Right lobe of liver (tissue), 4 donors: ENCODE results near the gene CHMP1B.

Experiments
- CTCF ChIP-seq, 4 donors: fragments of 200-600 bp in 3 of 4; fragments of 450-650 bp in 1 of 4; IDR thresholded peaks; one replicate each; pipeline versions ENCODE4 v1.5.1 to v1.8.0; 2016 to 2022; ENCODE audit warnings: antibody characterized with exemption in 4 of 4, mild to moderate bottlenecking in 2 of 4
- POLR2A ChIP-seq: fragments of 450-650 bp; IDR thresholded peaks from one replicate; pipeline ENCODE4 v1.6.1; 2017; ENCODE audit warnings: antibody characterized with exemption, mild to moderate bottlenecking
- donor health status: DM: no; HTN: no; CAD: no.
- donor health status: DM: no; HTN: no; CAD: no.
- donor health status: DM: no; HTN: yes; CAD: no.

- TF ChIP-seq CTCF (IDR thresholded peaks at IDR 0.05) (no peak), POLR2A (no peak)
These were observed 46.6 kb downstream of the CHMP1B start for GRCh38 chr18:11897781-11898180.
